ENCODE data around the gene PATZ1. TPM values are rescaled to one million over a fixed set of nuclear protein-coding genes. Genes with fewer than 3 reads are reported as not detected.

PATZ1 gene
- total RNA-seq, 1 experiment from 2014 or later, result 31.3 TPM

DNA sequence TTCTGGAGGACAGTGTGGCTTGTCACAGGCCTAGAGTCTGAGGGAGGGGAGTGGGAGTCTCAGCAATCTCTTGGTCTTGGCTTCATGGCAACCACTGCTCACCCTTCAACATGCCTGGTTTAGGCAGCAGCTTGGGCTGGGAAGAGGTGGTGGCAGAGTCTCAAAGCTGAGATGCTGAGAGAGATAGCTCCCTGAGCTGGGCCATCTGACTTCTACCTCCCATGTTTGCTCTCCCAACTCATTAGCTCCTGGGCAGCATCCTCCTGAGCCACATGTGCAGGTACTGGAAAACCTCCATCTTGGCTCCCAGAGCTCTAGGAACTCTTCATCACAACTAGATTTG, 66.8 kb downstream of the PATZ1 start:
- Histone ChIP-seq H2AFZ (ENCODE audit: low read length) (no peak overlapping the region), H3K36me3 (ENCODE audit: low read depth, low read length) (no peaks in the 10 kb centered on the region), H3K4me2 (ENCODE audit: low read length) (no peak overlapping the region), H3K4me1 (ENCODE audit: insufficient read depth, low read length) (0 out of 2 replicates have a peak, but pooled peaks cover 3% of the 10 kb centered on the region), H3K9me2 (replicated peaks; ENCODE audit: low read length) (no peaks in the 10 kb centered on the region), H3F3A (ENCODE audit: low read length, unreplicated experiment) (no peaks in the 10 kb centered on the region), H3K4me3 (ENCODE audit: low read length) (no peak overlapping the region), H3K27me3 (ENCODE audit: low read length) (no peaks in the 10 kb centered on the region), H3K27ac (ENCODE audit: low read length) (no peak overlapping the region), H4K20me1 (ENCODE audit: low read length) (no peaks in the 10 kb centered on the region), H3K79me2 (ENCODE audit: low read length) (no peaks in the 10 kb centered on the region), H3K9me3 (ENCODE audit: low read length) (no peaks in the 10 kb centered on the region), H3K9ac (ENCODE audit: low read length) (no peak overlapping the region)
- CTCF ChIA-PET, result no interaction called here
- POLR2A ChIA-PET (ENCODE audit: unreplicated experiment), result no interaction called here
- DNase-seq, result no peak
- no peak for ATAC-seq
- no peak for TF ChIP-seq EZH2 (IDR thresholded peaks at IDR 0.05; ENCODE audit: low read length, unreplicated experiment)
- TF ChIP-seq, protein P1, sequence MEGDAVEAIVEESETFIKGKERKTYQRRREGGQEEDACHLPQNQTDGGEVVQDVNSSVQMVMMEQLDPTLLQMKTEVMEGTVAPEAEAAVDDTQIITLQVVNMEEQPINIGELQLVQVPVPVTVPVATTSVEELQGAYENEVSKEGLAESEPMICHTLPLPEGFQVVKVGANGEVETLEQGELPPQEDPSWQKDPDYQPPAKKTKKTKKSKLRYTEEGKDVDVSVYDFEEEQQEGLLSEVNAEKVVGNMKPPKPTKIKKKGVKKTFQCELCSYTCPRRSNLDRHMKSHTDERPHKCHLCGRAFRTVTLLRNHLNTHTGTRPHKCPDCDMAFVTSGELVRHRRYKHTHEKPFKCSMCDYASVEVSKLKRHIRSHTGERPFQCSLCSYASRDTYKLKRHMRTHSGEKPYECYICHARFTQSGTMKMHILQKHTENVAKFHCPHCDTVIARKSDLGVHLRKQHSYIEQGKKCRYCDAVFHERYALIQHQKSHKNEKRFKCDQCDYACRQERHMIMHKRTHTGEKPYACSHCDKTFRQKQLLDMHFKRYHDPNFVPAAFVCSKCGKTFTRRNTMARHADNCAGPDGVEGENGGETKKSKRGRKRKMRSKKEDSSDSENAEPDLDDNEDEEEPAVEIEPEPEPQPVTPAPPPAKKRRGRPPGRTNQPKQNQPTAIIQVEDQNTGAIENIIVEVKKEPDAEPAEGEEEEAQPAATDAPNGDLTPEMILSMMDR (conservative IDR thresholded peaks at IDR 0.05; ENCODE audit: low read depth, low read length), result no peak
- BruUV-seq (replicated peaks), result no TSS peak
- intact Hi-C loops (cut with micrococcal nuclease), result loop anchor here (10.0 kb wide), 1 partner anchor 64 kb away; the partner anchor contains the start of gene LIMK2

DNA sequence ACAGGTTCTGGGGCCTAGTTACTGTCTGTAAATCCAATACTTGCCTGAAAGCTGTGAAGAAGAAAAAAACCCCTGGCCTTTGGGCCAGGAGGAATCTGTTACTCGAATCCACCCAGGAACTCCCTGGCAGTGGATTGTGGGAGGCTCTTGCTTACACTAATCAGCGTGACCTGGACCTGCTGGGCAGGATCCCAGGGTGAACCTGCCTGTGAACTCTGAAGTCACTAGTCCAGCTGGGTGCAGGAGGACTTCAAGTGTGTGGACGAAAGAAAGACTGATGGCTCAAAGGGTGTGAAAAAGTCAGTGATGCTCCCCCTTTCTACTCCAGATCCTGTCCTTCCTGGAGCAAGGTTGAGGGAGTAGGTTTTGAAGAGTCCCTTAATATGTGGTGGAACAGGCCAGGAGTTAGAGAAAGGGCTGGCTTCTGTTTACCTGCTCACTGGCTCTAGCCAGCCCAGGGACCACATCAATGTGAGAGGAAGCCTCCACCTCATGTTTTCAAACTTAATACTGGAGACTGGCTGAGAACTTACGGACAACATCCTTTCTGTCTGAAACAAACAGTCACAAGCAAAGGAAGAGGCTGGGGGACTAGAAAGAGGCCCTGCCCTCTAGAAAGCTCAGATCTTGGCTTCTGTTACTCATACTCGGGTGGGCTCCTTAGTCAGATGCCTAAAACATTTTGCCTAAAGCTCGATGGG, 67.4 kb downstream of the PATZ1 start:
- no peaks in the 10 kb centered on the region for H3K27me3 ChIP-seq (ENCODE audit: low read length)
- DNase-seq (no peak), ATAC-seq (no peak)
- no peak overlapping the region for H3K27ac ChIP-seq (ENCODE audit: low read length)
- no peaks in the 10 kb centered on the region for H3K9me2 ChIP-seq (replicated peaks; ENCODE audit: low read length)
- CTCF ChIA-PET, result no interaction called here
- POLR2A ChIA-PET (ENCODE audit: unreplicated experiment), result no interaction called here
- H4K20me1 ChIP-seq (ENCODE audit: low read length), result no peaks in the 10 kb centered on the region
- H3K4me2 ChIP-seq (ENCODE audit: low read length), result no peak overlapping the region
- TF ChIP-seq, protein P1 (conservative IDR thresholded peaks at IDR 0.05; ENCODE audit: low read depth, low read length), result no peak
- no peak for TF ChIP-seq EZH2 (IDR thresholded peaks at IDR 0.05; ENCODE audit: low read length, unreplicated experiment)
- no peaks in the 10 kb centered on the region for H3K36me3 ChIP-seq (ENCODE audit: low read depth, low read length)
- no peaks in the 10 kb centered on the region for H3F3A ChIP-seq (ENCODE audit: low read length, unreplicated experiment)
- no peak overlapping the region for H2AFZ ChIP-seq (ENCODE audit: low read length)
- H3K9me3 ChIP-seq (ENCODE audit: low read length), result no peaks in the 10 kb centered on the region
- intact Hi-C loops (cut with micrococcal nuclease), result loop anchor here (10.0 kb wide), 1 partner anchor 64 kb away; the partner anchor contains the start of gene LIMK2
- no peak overlapping the region for H3K9ac ChIP-seq (ENCODE audit: low read length)
- H3K4me3 ChIP-seq (ENCODE audit: low read length), result no peak overlapping the region
- H3K4me1 ChIP-seq (ENCODE audit: insufficient read depth, low read length), result 0 out of 2 replicates have a peak, but pooled peaks cover 3% of the 10 kb centered on the region
- no peaks in the 10 kb centered on the region for H3K79me2 ChIP-seq (ENCODE audit: low read length)
- BruUV-seq (replicated peaks), result no TSS peak

DNA sequence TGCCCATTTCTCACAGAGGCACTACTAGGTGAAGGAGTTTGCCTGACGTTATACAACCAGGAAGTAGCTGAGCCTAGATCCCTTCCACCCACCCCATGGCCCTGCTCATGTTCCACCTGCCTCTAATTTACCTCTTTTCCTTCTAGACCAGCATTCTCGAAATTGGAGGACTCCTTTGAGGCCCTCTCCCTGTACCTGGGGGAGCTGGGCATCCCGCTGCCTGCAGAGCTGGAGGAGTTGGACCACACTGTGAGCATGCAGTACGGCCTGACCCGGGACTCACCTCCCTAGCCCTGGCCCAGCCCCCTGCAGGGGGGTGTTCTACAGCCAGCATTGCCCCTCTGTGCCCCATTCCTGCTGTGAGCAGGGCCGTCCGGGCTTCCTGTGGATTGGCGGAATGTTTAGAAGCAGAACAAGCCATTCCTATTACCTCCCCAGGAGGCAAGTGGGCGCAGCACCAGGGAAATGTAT, 68.0 kb downstream of the PATZ1 start:
- ATAC-seq (no peak), DNase-seq (no peak)
- Histone ChIP-seq H3K79me2 (ENCODE audit: low read length) (no peaks in the 10 kb centered on the region), H3K27ac (ENCODE audit: low read length) (no peak overlapping the region), H3K4me1 (ENCODE audit: insufficient read depth, low read length) (0 out of 2 replicates have a peak, but pooled peaks cover 3% of the 10 kb centered on the region), H3K9me3 (ENCODE audit: low read length) (no peaks in the 10 kb centered on the region), H3K9me2 (replicated peaks; ENCODE audit: low read length) (no peaks in the 10 kb centered on the region), H3K36me3 (ENCODE audit: low read depth, low read length) (no peaks in the 10 kb centered on the region), H3K27me3 (ENCODE audit: low read length) (no peaks in the 10 kb centered on the region), H4K20me1 (ENCODE audit: low read length) (no peaks in the 10 kb centered on the region), H3K9ac (ENCODE audit: low read length) (no peak overlapping the region), H3K4me2 (ENCODE audit: low read length) (no peak overlapping the region), H3K4me3 (ENCODE audit: low read length) (no peak overlapping the region), H3F3A (ENCODE audit: low read length, unreplicated experiment) (no peaks in the 10 kb centered on the region), H2AFZ (ENCODE audit: low read length) (no peak overlapping the region)
- POLR2A ChIA-PET (ENCODE audit: unreplicated experiment), result interaction anchor here (0.7 kb wide), 1 partner anchor 15 kb away, joined by 5 read pairs; no protein-coding TSS in a partner anchor
- TF ChIP-seq, protein P1 (conservative IDR thresholded peaks at IDR 0.05; ENCODE audit: low read depth, low read length), result no peak
- no peak for TF ChIP-seq EZH2phosphoT487 (IDR thresholded peaks at IDR 0.05; ENCODE audit: borderline replicate concordance, low read length)
- TF ChIP-seq EZH2 (IDR thresholded peaks at IDR 0.05; ENCODE audit: low read length, unreplicated experiment), result no peak
- intact Hi-C loops (cut with micrococcal nuclease), result loop anchor here (10.0 kb wide), 1 partner anchor 63 kb away; the partner anchor contains the start of gene LIMK2
- CTCF ChIA-PET, result no interaction called here
- no TSS peak for BruUV-seq (replicated peaks)

All from PC-3 (cell line).